ENCODE measurements around the gene RAB30. TPM values are rescaled to one million over a fixed set of nuclear protein-coding genes. Genes with fewer than 3 reads are reported as not detected.

RAB30 gene
- total and polyA plus RNA-seq, 2 experiments from 2014 or later: 2.5 to 10.2 TPM

GRCh38 chr11:82939456-82939855 lies 132.2 kb downstream of the RAB30 start:
- H3K27ac ChIP-seq: no peak overlapping the region
- H3K79me2 ChIP-seq: no peaks in the 10 kb centered on the region
- H3K4me1 ChIP-seq (ENCODE audit: insufficient read depth): no peaks in the 10 kb centered on the region
- TF ChIP-seq CTCF (IDR thresholded peaks at IDR 0.05; ENCODE audit: poor library complexity): no peak
- no peak for TF ChIP-seq EZH2phosphoT487 (IDR thresholded peaks at IDR 0.05; ENCODE audit: low read depth, severe bottlenecking, unreplicated experiment)
- TF ChIP-seq EZH2 (IDR thresholded peaks at IDR 0.05; ENCODE audit: borderline replicate concordance): no peak
- H2AFZ ChIP-seq: no peak overlapping the region
- H4K20me1 ChIP-seq (ENCODE audit: insufficient read depth, poor library complexity, severe bottlenecking): no peaks in the 10 kb centered on the region
- no peaks in the 10 kb centered on the region for H3K9me2 ChIP-seq (replicated peaks; ENCODE audit: insufficient read depth)
- no peaks in the 10 kb centered on the region for H3K36me3 ChIP-seq (replicated peaks; ENCODE audit: insufficient read depth, low read depth)
- no peaks in the 10 kb centered on the region for H3K27me3 ChIP-seq
- no peak for DNase-seq (ENCODE audit: low spot score)
- WGBS (ENCODE audit: low lambda C conversion rate, missing lambda C conversion rate): 97% methylated on average over 2 of the region's 2 CpGs
- no peaks in the 10 kb centered on the region for H3K9me3 ChIP-seq (ENCODE audit: low read depth)
- no peak overlapping the region for H3K4me2 ChIP-seq
- no peak overlapping the region for H3K4me3 ChIP-seq

DNA sequence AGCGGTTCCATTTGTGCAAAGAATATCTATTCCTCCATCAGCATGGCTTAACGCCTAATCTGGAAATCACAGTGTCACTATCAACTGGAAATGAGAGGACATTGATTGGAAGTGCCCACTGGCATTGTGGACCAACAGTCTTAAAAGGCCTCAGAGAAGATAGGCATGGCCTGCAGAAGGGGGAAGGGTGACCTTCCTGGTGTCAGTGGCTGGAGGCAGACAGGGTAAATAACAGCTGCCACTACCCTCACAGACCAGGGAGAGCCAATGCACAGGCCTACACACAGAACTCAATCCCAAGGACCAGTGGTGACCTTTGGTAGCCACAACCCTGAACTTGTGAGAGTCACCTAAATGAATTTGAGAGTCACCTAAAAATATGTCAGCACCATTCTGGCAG lies 134.1 kb downstream of the RAB30 start:
- Histone ChIP-seq H3K79me2 (no peaks in the 10 kb centered on the region), H2AFZ (no peak overlapping the region), H3K27me3 (no peaks in the 10 kb centered on the region), H3K9me3 (ENCODE audit: low read depth) (no peaks in the 10 kb centered on the region), H3K4me2 (no peak overlapping the region), H3K27ac (no peak overlapping the region), H3K4me1 (ENCODE audit: insufficient read depth) (no peaks in the 10 kb centered on the region), H4K20me1 (ENCODE audit: insufficient read depth, poor library complexity, severe bottlenecking) (no peaks in the 10 kb centered on the region), H3K9me2 (replicated peaks; ENCODE audit: insufficient read depth) (no peaks in the 10 kb centered on the region), H3K4me3 (no peak overlapping the region), H3K36me3 (replicated peaks; ENCODE audit: insufficient read depth, low read depth) (no peaks in the 10 kb centered on the region)
- TF ChIP-seq CTCF (IDR thresholded peaks at IDR 0.05; ENCODE audit: poor library complexity) (no peak), EZH2 (IDR thresholded peaks at IDR 0.05; ENCODE audit: borderline replicate concordance) (no peak), EZH2phosphoT487 (IDR thresholded peaks at IDR 0.05; ENCODE audit: low read depth, severe bottlenecking, unreplicated experiment) (no peak)
- WGBS (ENCODE audit: low lambda C conversion rate, missing lambda C conversion rate): 96% methylated on average over 2 of the region's 2 CpGs
- no peak for DNase-seq (ENCODE audit: low spot score)

GRCh38 chr11:82936261-82936660 lies 135.4 kb downstream of the RAB30 start:
- 90% methylated on average over 3 of the region's 3 CpGs for WGBS (ENCODE audit: low lambda C conversion rate, missing lambda C conversion rate)
- Histone ChIP-seq H3K4me2 (no peak overlapping the region), H3K4me3 (no peak overlapping the region), H3K9me2 (replicated peaks; ENCODE audit: insufficient read depth) (no peaks in the 10 kb centered on the region), H3K9me3 (ENCODE audit: low read depth) (no peaks in the 10 kb centered on the region), H3K27me3 (no peaks in the 10 kb centered on the region), H4K20me1 (ENCODE audit: insufficient read depth, poor library complexity, severe bottlenecking) (no peaks in the 10 kb centered on the region), H2AFZ (no peak overlapping the region), H3K27ac (no peak overlapping the region), H3K79me2 (no peaks in the 10 kb centered on the region), H3K4me1 (ENCODE audit: insufficient read depth) (no peaks in the 10 kb centered on the region), H3K36me3 (replicated peaks; ENCODE audit: insufficient read depth, low read depth) (no peaks in the 10 kb centered on the region)
- TF ChIP-seq EZH2 (IDR thresholded peaks at IDR 0.05; ENCODE audit: borderline replicate concordance): no peak
- TF ChIP-seq CTCF (IDR thresholded peaks at IDR 0.05; ENCODE audit: poor library complexity): no peak
- TF ChIP-seq EZH2phosphoT487 (IDR thresholded peaks at IDR 0.05; ENCODE audit: low read depth, severe bottlenecking, unreplicated experiment): no peak
- no peak for DNase-seq (ENCODE audit: low spot score)

DNA sequence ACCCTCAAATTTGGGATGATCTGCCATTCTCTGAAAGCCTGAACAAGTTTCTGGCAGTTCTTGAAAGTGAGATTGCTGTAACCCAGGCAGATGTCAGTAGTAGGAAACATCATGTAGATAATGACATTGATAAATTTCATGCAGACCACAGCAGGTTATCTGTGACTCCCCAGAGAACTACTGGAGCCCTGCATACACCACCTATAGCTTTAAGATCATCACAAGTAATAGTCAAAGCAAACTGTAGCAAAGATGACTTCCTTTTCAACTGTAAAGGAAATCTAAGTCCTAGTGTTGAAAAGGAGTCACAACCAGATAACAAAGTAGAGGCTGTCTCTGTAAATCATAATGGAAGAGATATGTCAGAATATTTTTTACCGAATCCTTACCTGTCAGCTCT lies 139.1 kb downstream of the RAB30 start:
- DNase-seq (ENCODE audit: low spot score): no peak
- no peak overlapping the region for H3K27ac ChIP-seq
- WGBS (ENCODE audit: low lambda C conversion rate, missing lambda C conversion rate): 100% methylated on average over 1 of the region's 1 CpG
- H3K27me3 ChIP-seq: no peaks in the 10 kb centered on the region
- H3K4me3 ChIP-seq: no peak overlapping the region
- no peaks in the 10 kb centered on the region for H3K36me3 ChIP-seq (replicated peaks; ENCODE audit: insufficient read depth, low read depth)
- TF ChIP-seq EZH2phosphoT487 (IDR thresholded peaks at IDR 0.05; ENCODE audit: low read depth, severe bottlenecking, unreplicated experiment): no peak
- TF ChIP-seq CTCF (IDR thresholded peaks at IDR 0.05; ENCODE audit: poor library complexity): no peak
- no peak for TF ChIP-seq EZH2 (IDR thresholded peaks at IDR 0.05; ENCODE audit: borderline replicate concordance)
- H3K9me2 ChIP-seq (replicated peaks; ENCODE audit: insufficient read depth): no peaks in the 10 kb centered on the region
- H3K4me2 ChIP-seq: no peak overlapping the region
- no peaks in the 10 kb centered on the region for H3K79me2 ChIP-seq
- no peaks in the 10 kb centered on the region for H3K4me1 ChIP-seq (ENCODE audit: insufficient read depth)
- no peaks in the 10 kb centered on the region for H4K20me1 ChIP-seq (ENCODE audit: insufficient read depth, poor library complexity, severe bottlenecking)
- no peak overlapping the region for H2AFZ ChIP-seq
- no peaks in the 10 kb centered on the region for H3K9me3 ChIP-seq (ENCODE audit: low read depth)

Data from hepatocyte (in vitro differentiated cells).